ENCODE results near the gene CLIC4.

CLIC4 gene

GRCh38 chr1:24759492-24759891 is 14.2 kb downstream of the CLIC4 start:
- H3K27me3 ChIP-seq (replicated peaks; ENCODE audit: control insufficient read depth, insufficient read depth, low read length) = no peaks in the 10 kb centered on the region
- no peak for DNase-seq (ENCODE audit: extremely low read depth, insufficient read length)
- H3K36me3 ChIP-seq (ENCODE audit: control insufficient read depth, insufficient read depth, low read length) = no peaks in the 10 kb centered on the region; the same call in 1 of the 2 replicates
- no peak for TF ChIP-seq CTCF (IDR thresholded peaks at IDR 0.05; ENCODE audit: insufficient read depth, low read length, poor library complexity, severe bottlenecking)
- no peak overlapping the region for H3K4me3 ChIP-seq (replicated peaks; ENCODE audit: low read depth, low read length)

GRCh38 chr1:24761582-24761981 is 16.3 kb downstream of the CLIC4 start:
- no peak for DNase-seq (ENCODE audit: extremely low read depth, insufficient read length)
- TF ChIP-seq CTCF (IDR thresholded peaks at IDR 0.05; ENCODE audit: insufficient read depth, low read length, poor library complexity, severe bottlenecking) = no peak
- no peaks in the 10 kb centered on the region for H3K27me3 ChIP-seq (replicated peaks; ENCODE audit: control insufficient read depth, insufficient read depth, low read length)
- no peak overlapping the region for H3K4me3 ChIP-seq (replicated peaks; ENCODE audit: low read depth, low read length)
- H3K36me3 ChIP-seq (ENCODE audit: control insufficient read depth, insufficient read depth, low read length) = no peaks in the 10 kb centered on the region; the same call in 1 of the 2 replicates

- TF ChIP-seq CTCF (IDR thresholded peaks at IDR 0.05; ENCODE audit: insufficient read depth, low read length, poor library complexity, severe bottlenecking) = no peak
- no peak overlapping the region for H3K4me3 ChIP-seq (replicated peaks; ENCODE audit: low read depth, low read length)
- no peaks in the 10 kb centered on the region for H3K27me3 ChIP-seq (replicated peaks; ENCODE audit: control insufficient read depth, insufficient read depth, low read length)
- H3K36me3 ChIP-seq (ENCODE audit: control insufficient read depth, insufficient read depth, low read length) = no peaks in the 10 kb centered on the region
- DNase-seq (ENCODE audit: extremely low read depth, insufficient read length) = no peak
These were observed 17.0 kb downstream of the CLIC4 start for GRCh38 chr1:24762133-24762676.

- TF ChIP-seq CTCF (IDR thresholded peaks at IDR 0.05; ENCODE audit: insufficient read depth, low read length, poor library complexity, severe bottlenecking) = no peak
- Histone ChIP-seq H3K36me3 (ENCODE audit: control insufficient read depth, insufficient read depth, low read length) (no peaks in the 10 kb centered on the region), H3K4me3 (replicated peaks; ENCODE audit: low read depth, low read length) (no peak overlapping the region), H3K27me3 (replicated peaks; ENCODE audit: control insufficient read depth, insufficient read depth, low read length) (no peaks in the 10 kb centered on the region)
- DNase-seq (ENCODE audit: extremely low read depth, insufficient read length) = no peak
These were observed 18.4 kb downstream of the CLIC4 start for GRCh38 chr1:24763671-24764070.

GRCh38 chr1:24764439-24764838 is 19.2 kb downstream of the CLIC4 start:
- no peak for DNase-seq (ENCODE audit: extremely low read depth, insufficient read length)
- Histone ChIP-seq H3K27me3 (replicated peaks; ENCODE audit: control insufficient read depth, insufficient read depth, low read length) (no peaks in the 10 kb centered on the region), H3K4me3 (replicated peaks; ENCODE audit: low read depth, low read length) (no peak overlapping the region), H3K36me3 (ENCODE audit: control insufficient read depth, insufficient read depth, low read length) (no peaks in the 10 kb centered on the region)
- TF ChIP-seq CTCF (IDR thresholded peaks at IDR 0.05; ENCODE audit: insufficient read depth, low read length, poor library complexity, severe bottlenecking) = no peak

- Histone ChIP-seq H3K4me3 (replicated peaks; ENCODE audit: low read depth, low read length) (no peak overlapping the region), H3K36me3 (ENCODE audit: control insufficient read depth, insufficient read depth, low read length) (no peaks in the 10 kb centered on the region), H3K27me3 (replicated peaks; ENCODE audit: control insufficient read depth, insufficient read depth, low read length) (no peaks in the 10 kb centered on the region)
- no peak for DNase-seq (ENCODE audit: extremely low read depth, insufficient read length)
- no peak for TF ChIP-seq CTCF (IDR thresholded peaks at IDR 0.05; ENCODE audit: insufficient read depth, low read length, poor library complexity, severe bottlenecking)
These were observed 19.6 kb downstream of the CLIC4 start for GRCh38 chr1:24764848-24765247.

All from GM06990 (cell line).